Effector memory CD4-positive, alpha-beta T cell (primary cell): ENCODE data around the gene LRIG3.

Experiments
- DNase-seq, 3 donors: peaks; one replicate each; pipeline ENCODE4 v3.0.0-alpha.2; 2020
- H3K27ac ChIP-seq: 2 replicates; pipeline ENCODE4 v1.7.0; 2013; ENCODE audit warnings: mild to moderate bottlenecking, low read length, moderate library complexity; ENCODE audit not compliant: insufficient read depth, poor library complexity, severe bottlenecking
- H3K27me3 ChIP-seq: replicated peaks from 2 replicates; pipeline ENCODE4 v1.7.0; 2013; ENCODE audit warnings: mild to moderate bottlenecking, low read length; ENCODE audit not compliant: insufficient read depth, control insufficient read depth, poor library complexity, severe bottlenecking
- H3K36me3 ChIP-seq: 2 replicates; pipeline ENCODE4 v1.7.0; 2013; ENCODE audit warnings: mild to moderate bottlenecking, low read length, moderate library complexity; ENCODE audit not compliant: control insufficient read depth, insufficient read depth
- H3K4me1 ChIP-seq: 2 replicates; pipeline ENCODE4 v1.7.0; 2013; ENCODE audit warnings: low read length, mild to moderate bottlenecking; ENCODE audit not compliant: control insufficient read depth, insufficient read depth, poor library complexity, severe bottlenecking
- H3K4me3 ChIP-seq: 2 replicates; pipeline ENCODE4 v1.7.0; 2013; ENCODE audit warnings: low read length, low read depth, mild to moderate bottlenecking; ENCODE audit not compliant: insufficient read depth, poor library complexity, severe bottlenecking
- H3K9me3 ChIP-seq: 2 replicates; pipeline ENCODE4 v1.7.0; 2013; ENCODE audit warnings: mild to moderate bottlenecking, low read length, moderate library complexity; ENCODE audit not compliant: control insufficient read depth

LRIG3 gene

DNA sequence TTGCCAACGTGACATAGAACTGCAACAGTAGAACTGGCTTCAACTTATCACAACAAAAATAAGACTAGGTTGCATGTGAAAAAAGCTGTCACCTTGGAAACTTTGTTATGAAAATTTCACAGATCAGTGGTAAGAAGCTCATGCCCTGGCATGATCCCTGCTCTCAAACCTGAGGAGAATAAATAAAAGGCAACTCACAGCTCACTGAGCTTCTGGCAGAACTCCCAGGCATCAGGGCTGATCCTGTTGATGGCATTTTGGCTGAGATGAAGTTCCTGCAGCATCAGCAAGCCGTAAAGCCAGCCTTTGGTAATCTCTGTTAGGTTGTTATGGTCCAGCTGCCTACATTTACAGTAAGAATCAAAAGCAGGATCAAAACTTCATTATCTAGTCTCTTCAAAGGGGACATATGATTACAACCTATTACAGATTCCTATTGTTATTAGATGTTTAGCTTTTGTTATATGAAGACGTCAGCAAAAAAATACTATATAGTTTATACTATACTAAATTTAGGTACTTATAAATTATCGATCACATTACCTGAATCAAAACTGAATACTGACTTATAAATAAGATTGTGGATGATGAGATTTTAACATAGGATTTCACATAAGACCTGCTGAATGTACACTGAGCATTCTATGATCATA is 32.0 kb downstream of the LRIG3 start:
- Histone ChIP-seq H3K4me3 (no peak overlapping the region), H3K36me3 (no peaks in the 10 kb centered on the region), H3K9me3 (no peaks in the 10 kb centered on the region), H3K4me1 (no peaks in the 10 kb centered on the region), H3K27me3 (no peaks in the 10 kb centered on the region), H3K27ac (no peak overlapping the region)
- DNase-seq = no peak

- Histone ChIP-seq H3K27ac (no peak overlapping the region), H3K4me1 (no peaks in the 10 kb centered on the region), H3K4me3 (no peak overlapping the region), H3K9me3 (no peaks in the 10 kb centered on the region), H3K36me3 (no peaks in the 10 kb centered on the region), H3K27me3 (no peaks in the 10 kb centered on the region)
- no peak for DNase-seq
These were observed 33.2 kb downstream of the LRIG3 start for GRCh38 chr12:58887068-58887467.

DNA sequence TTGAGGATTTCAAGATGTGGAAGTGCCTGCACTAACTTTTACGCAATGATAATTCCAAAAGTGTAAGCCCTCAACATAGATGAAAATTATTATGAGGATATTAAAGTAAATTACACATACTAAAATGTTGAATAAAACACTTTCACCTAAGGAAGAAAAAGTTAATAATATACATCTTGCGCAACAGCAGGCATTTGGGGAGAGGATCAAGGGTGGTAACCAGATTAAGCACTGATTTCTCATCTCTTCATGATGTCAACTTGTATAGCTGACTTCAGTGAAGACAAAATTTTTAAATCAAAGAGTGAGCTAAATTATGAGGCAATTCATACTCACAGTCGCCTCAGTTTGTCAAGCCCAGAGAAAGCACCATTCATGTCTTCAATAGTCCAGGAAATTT is 33.8 kb downstream of the LRIG3 start:
- DNase-seq = no peak
- Histone ChIP-seq H3K4me1 (no peaks in the 10 kb centered on the region), H3K36me3 (no peaks in the 10 kb centered on the region), H3K27me3 (no peaks in the 10 kb centered on the region), H3K4me3 (no peak overlapping the region), H3K9me3 (no peaks in the 10 kb centered on the region), H3K27ac (no peak overlapping the region)

GRCh38 chr12:58884916-58885315 is 35.4 kb downstream of the LRIG3 start:
- Histone ChIP-seq H3K27ac (no peak overlapping the region), H3K36me3 (no peaks in the 10 kb centered on the region), H3K4me3 (no peak overlapping the region), H3K4me1 (no peaks in the 10 kb centered on the region), H3K9me3 (no peaks in the 10 kb centered on the region), H3K27me3 (no peaks in the 10 kb centered on the region)
- no peak for DNase-seq

DNA sequence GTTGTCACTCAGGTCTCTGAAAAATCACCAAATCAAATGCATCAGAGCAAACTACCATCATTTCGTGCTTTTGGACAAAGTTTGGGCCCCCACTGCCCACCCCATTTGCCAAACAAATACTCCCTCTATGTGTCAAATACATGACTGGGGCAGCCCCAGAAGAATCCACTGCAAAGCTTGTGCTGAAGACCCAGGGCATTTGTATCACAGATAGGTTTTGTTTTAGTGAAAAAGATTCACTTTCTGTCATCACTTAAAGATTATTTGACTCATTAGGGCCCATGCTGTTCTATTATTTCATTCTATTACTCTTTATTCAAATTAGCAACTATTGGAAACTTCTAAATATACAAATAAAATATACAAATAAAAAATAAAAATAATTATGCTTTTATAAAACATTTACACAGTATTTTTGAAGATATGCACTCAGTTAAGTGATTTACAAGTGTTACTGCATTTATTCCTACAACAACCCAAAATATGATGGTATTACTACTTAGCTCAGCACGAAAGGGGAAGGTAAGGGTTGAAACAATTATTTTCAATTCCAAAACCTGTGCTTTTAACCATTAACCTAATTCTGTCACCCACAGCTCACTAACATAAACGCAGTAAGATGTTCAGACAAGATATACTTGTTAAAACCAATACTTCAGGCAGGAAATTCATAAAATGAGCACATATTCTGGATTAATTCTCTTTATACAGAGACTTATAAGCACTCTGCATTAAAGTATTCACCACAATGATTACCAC is 36.5 kb downstream of the LRIG3 start:
- no peak for DNase-seq
- H3K36me3 ChIP-seq = no peaks in the 10 kb centered on the region
- H3K27me3 ChIP-seq = no peaks in the 10 kb centered on the region

DNA sequence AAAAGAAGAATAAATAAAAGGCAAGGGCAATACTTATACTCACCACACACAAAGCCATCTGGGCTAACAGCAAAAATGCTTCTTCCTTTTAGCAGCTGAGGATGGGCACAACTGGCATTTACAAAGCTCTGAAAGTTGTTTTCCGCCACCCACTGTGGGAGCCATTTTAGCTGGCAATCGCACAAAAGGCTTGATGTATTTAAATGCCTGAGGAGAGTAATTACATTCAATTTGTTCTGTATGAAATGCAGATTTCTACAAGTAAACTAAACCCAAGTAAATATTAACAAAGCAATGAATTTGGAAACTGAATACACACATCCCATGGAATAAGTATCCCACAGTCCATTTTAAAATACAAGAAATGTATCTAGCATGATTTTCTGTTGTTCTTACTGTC is 37.5 kb downstream of the LRIG3 start:
- Histone ChIP-seq H3K27ac (no peak overlapping the region), H3K27me3 (no peaks in the 10 kb centered on the region), H3K36me3 (no peaks in the 10 kb centered on the region), H3K4me1 (no peaks in the 10 kb centered on the region), H3K4me3 (no peak overlapping the region), H3K9me3 (no peaks in the 10 kb centered on the region)
- no peak for DNase-seq

More for the DNA sequence above, 36.5 kb downstream of the LRIG3 start:
- H3K4me3 ChIP-seq = no peak overlapping the region
- no peaks in the 10 kb centered on the region for H3K4me1 ChIP-seq
- no peaks in the 10 kb centered on the region for H3K9me3 ChIP-seq
- H3K27ac ChIP-seq = no peak overlapping the region

- no peaks in the 10 kb centered on the region for H3K36me3 ChIP-seq
- no peaks in the 10 kb centered on the region for H3K27me3 ChIP-seq
- H3K4me1 ChIP-seq = no peaks in the 10 kb centered on the region
- H3K4me3 ChIP-seq = no peak overlapping the region
- no peak for DNase-seq
- H3K27ac ChIP-seq = no peak overlapping the region
- no peaks in the 10 kb centered on the region for H3K9me3 ChIP-seq
These were observed 38.5 kb downstream of the LRIG3 start for GRCh38 chr12:58881816-58882215.

GRCh38 chr12:58880639-58881038 is 39.7 kb downstream of the LRIG3 start:
- H3K4me1 ChIP-seq = no peaks in the 10 kb centered on the region
- no peaks in the 10 kb centered on the region for H3K27me3 ChIP-seq
- H3K9me3 ChIP-seq = no peaks in the 10 kb centered on the region
- no peak for DNase-seq
- no peaks in the 10 kb centered on the region for H3K36me3 ChIP-seq
- no peak overlapping the region for H3K27ac ChIP-seq
- H3K4me3 ChIP-seq = no peak overlapping the region

GRCh38 chr12:58877243-58877743 is 43.0 kb downstream of the LRIG3 start:
- H3K36me3 ChIP-seq = no peaks in the 10 kb centered on the region
- no peaks in the 10 kb centered on the region for H3K9me3 ChIP-seq
- no peak overlapping the region for H3K4me3 ChIP-seq
- no peaks in the 10 kb centered on the region for H3K27me3 ChIP-seq
- no peaks in the 10 kb centered on the region for H3K4me1 ChIP-seq
- no peak for DNase-seq
- H3K27ac ChIP-seq = no peak overlapping the region

DNA sequence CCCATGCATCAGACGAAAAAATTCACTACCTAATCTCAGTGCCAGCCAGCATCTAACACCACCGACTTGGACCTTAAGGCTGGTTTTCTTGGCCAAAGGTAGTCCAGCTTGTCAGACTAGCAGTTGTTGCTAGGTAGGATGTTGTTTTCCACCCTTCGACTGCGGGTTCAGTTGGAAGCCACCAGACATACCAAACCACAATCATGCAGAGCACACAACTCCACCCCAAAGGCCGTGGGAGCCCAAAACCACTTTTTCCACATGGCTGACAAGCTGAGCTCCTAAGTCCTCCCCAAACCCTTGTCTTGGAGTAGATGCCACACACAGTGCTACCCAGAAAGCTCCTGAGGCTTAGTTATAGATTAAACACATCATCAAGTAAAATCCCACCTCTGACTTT is 46.8 kb downstream of the LRIG3 start:
- DNase-seq = no peak
- H3K27ac ChIP-seq = no peak overlapping the region
- H3K9me3 ChIP-seq = no peaks in the 10 kb centered on the region
- no peaks in the 10 kb centered on the region for H3K36me3 ChIP-seq
- H3K4me1 ChIP-seq = no peaks in the 10 kb centered on the region
- no peaks in the 10 kb centered on the region for H3K27me3 ChIP-seq
- no peak overlapping the region for H3K4me3 ChIP-seq
